HepG2 (cell line): ENCODE results near the gene CAPN15. TPM values are rescaled to one million over a fixed set of nuclear protein-coding genes. Genes with fewer than 3 reads are reported as not detected.
A peak's percentile ranks its signal among the peaks of the same experiment; 100 is the strongest.

Experiments used
- AKAP8 ChIP-seq: sonication (generic); formaldehyde crosslinking; IDR thresholded peaks from 2 replicates; pipeline ENCODE4 v1.5.1; 2020; ENCODE audit warnings: mild to moderate bottlenecking, missing genetic modification reagents
- ETV5 ChIP-seq: IDR thresholded peaks from 2 replicates; pipeline ENCODE4 v1.6.1; 2018; ENCODE audit warnings: missing biosample characterization, missing genetic modification reagents, inconsistent platforms, borderline replicate concordance
- FIP1L1 ChIP-seq: fragments of 200-400 bp; formaldehyde crosslinking; IDR thresholded peaks from 2 replicates; pipeline ENCODE4 v1.6.1; 2018; ENCODE audit warnings: low read depth, mild to moderate bottlenecking, low read length, moderate library complexity, borderline replicate concordance; ENCODE audit not compliant: insufficient read depth
- HBP1 ChIP-seq: IDR thresholded peaks from 2 replicates; pipeline ENCODE4 v1.6.1; 2016; ENCODE audit warnings: low read depth, control low read depth
- HDAC2 ChIP-seq: sonication (generic); formaldehyde crosslinking; IDR thresholded peaks from 2 replicates; pipeline ENCODE4 v1.4.0; 2020; ENCODE audit warnings: missing genetic modification reagents
- KDM6A ChIP-seq: IDR thresholded peaks from 2 replicates; pipeline ENCODE4 v1.6.1; 2016; ENCODE audit warnings: low read depth
- KMT2A ChIP-seq: sonication (generic); formaldehyde crosslinking; IDR thresholded peaks from 2 replicates; pipeline ENCODE4 v1.4.0; 2020; ENCODE audit warnings: missing genetic modification reagents
- NAIF1 ChIP-seq: sonication (generic); formaldehyde crosslinking; IDR thresholded peaks from 2 replicates; pipeline ENCODE4 v1.5.0; 2020; ENCODE audit warnings: mild to moderate bottlenecking, missing genetic modification reagents, borderline replicate concordance
- RAD51 ChIP-seq: fragments of 450-650 bp; IDR thresholded peaks from 2 replicates; pipeline ENCODE4 v1.6.1; 2016; ENCODE audit warnings: borderline replicate concordance
- RFXAP ChIP-seq: sonication (generic); formaldehyde crosslinking; IDR thresholded peaks from 2 replicates; pipeline ENCODE4 v1.4.0; 2020; ENCODE audit warnings: missing genetic modification reagents, borderline replicate concordance
- SP5 ChIP-seq: IDR thresholded peaks from 2 replicates; pipeline ENCODE4 v1.6.1; 2016; ENCODE audit warnings: low read depth, borderline replicate concordance
- ZNF431 ChIP-seq: sonication (generic); formaldehyde crosslinking; IDR thresholded peaks from 2 replicates; pipeline ENCODE4 v1.9.0; 2022; ENCODE audit warnings: missing genetic modification reagents, low read depth, mild to moderate bottlenecking, borderline replicate concordance
- ZNF569 ChIP-seq: sonication (generic); formaldehyde crosslinking; IDR thresholded peaks from 2 replicates; pipeline ENCODE4 v1.5.0; 2020; ENCODE audit warnings: mild to moderate bottlenecking, missing genetic modification reagents, moderate library complexity, borderline replicate concordance
- ZNF616 ChIP-seq: sonication (generic); formaldehyde crosslinking; IDR thresholded peaks from 2 replicates; pipeline ENCODE4 v1.5.0; 2020; ENCODE audit warnings: low read depth, mild to moderate bottlenecking, missing genetic modification reagents
- ZNF788 ChIP-seq: sonication (generic); formaldehyde crosslinking; IDR thresholded peaks from 2 replicates; pipeline ENCODE4 v1.5.0; 2020; ENCODE audit warnings: mild to moderate bottlenecking, missing genetic modification reagents, borderline replicate concordance
- ZNF850 ChIP-seq: sonication (generic); formaldehyde crosslinking; conservative IDR thresholded peaks from 2 replicates; pipeline ENCODE4 v1.9.0; 2021; ENCODE audit warnings: mild to moderate bottlenecking, missing genetic modification reagents
- polyA plus RNA-seq, 8 experiments: library from polyadenylated mRNA; depleted of rRNA in 3 of 8; stranded (reverse) in 7 of 8; unstranded in 1 of 8; fragments of >200 nt; fragmentation: Illumina TruSeq in 4 of 8; extraction: Trizol in 4 of 8; gene quantifications; 2 replicates each; pipeline versions ENCODE4 v1.2.1 to v1.2.3, GENCODE V29; 2011 to 2016; ENCODE audit warnings: low read depth in 4 of 8, missing spikeins in 1 of 8, mixed read lengths in 1 of 8; ENCODE audit not compliant: insufficient read depth in 1 of 8
- total RNA-seq, 5 experiments: library from RNA; depleted of rRNA; stranded (reverse); fragments of >200 nt; fragmentation: Illumina TruSeq; extraction: Trizol; gene quantifications; 2 replicates each; pipeline ENCODE4 v1.2.3, GENCODE V29; 2016; ENCODE audit warnings: low read depth in 1 of 5
- TF ChIP-seq, protein P1 (sequence below): sonication (generic); formaldehyde crosslinking; IDR thresholded peaks from 2 replicates; pipeline ENCODE4 v1.4.0; 2020; ENCODE audit warnings: missing genetic modification reagents
- TF ChIP-seq, protein P2 (sequence below), 2 experiments: sonication (generic) in 1 of 2; formaldehyde crosslinking in 1 of 2; IDR thresholded peaks; 2 replicates each; pipeline versions ENCODE4 v1.5.1 to v1.6.1; 2011 to 2020; ENCODE audit warnings: borderline replicate concordance in 1 of 2, low read depth in 1 of 2, low read length in 1 of 2, mild to moderate bottlenecking in 1 of 2, missing genetic modification reagents in 1 of 2, moderate library complexity in 1 of 2
- TF ChIP-seq, protein P3 (sequence below): IDR thresholded peaks from 2 replicates; pipeline ENCODE4 v1.4.0; 2020; ENCODE audit warnings: mild to moderate bottlenecking, missing genetic modification reagents

Gene CAPN15
- total and polyA plus RNA-seq, 2 of the 13 experiments (the other 11 are each of a cell fraction or from before 2014, with no cell fraction given): 14.9 to 24.5 TPM

- TF ChIP-seq, protein P1, sequence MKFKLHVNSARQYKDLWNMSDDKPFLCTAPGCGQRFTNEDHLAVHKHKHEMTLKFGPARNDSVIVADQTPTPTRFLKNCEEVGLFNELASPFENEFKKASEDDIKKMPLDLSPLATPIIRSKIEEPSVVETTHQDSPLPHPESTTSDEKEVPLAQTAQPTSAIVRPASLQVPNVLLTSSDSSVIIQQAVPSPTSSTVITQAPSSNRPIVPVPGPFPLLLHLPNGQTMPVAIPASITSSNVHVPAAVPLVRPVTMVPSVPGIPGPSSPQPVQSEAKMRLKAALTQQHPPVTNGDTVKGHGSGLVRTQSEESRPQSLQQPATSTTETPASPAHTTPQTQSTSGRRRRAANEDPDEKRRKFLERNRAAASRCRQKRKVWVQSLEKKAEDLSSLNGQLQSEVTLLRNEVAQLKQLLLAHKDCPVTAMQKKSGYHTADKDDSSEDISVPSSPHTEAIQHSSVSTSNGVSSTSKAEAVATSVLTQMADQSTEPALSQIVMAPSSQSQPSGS (CRISPR knock-in tag): peak; percentile 89
- TF ChIP-seq, protein P2, sequence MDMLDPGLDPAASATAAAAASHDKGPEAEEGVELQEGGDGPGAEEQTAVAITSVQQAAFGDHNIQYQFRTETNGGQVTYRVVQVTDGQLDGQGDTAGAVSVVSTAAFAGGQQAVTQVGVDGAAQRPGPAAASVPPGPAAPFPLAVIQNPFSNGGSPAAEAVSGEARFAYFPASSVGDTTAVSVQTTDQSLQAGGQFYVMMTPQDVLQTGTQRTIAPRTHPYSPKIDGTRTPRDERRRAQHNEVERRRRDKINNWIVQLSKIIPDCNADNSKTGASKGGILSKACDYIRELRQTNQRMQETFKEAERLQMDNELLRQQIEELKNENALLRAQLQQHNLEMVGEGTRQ (IDR thresholded peaks at IDR 0.05; ENCODE audit: low read depth, low read length): no peak
- TF ChIP-seq, protein P2 (CRISPR knock-in tag; IDR thresholded peaks at IDR 0.05; ENCODE audit: borderline replicate concordance): peak; percentile 35; the same call in 1 of the 2 replicates
- TF ChIP-seq ZNF616 (CRISPR knock-in tag) (no peak; the same call in 1 of the 2 replicates), ZNF788 (CRISPR knock-in tag) (peak; percentile 95; the same call in 1 of the 2 replicates), HBP1 (CRISPR knock-in tag) (peak; percentile 87; the same call in 1 of the 2 replicates), SP5 (CRISPR knock-in tag) (peak; percentile 74), KMT2A (CRISPR knock-in tag) (peak; percentile 82), ZNF569 (CRISPR knock-in tag) (0 out of 2 replicates have a peak, but pooled peaks have one; percentile 73), FIP1L1 (no peak), RAD51 (no peak), AKAP8 (CRISPR knock-in tag) (peak; percentile 82; the same call in 1 of the 2 replicates), ZNF850 (no peak), ETV5 (CRISPR knock-in tag) (peak; percentile 100), KDM6A (peak; percentile 98), NAIF1 (CRISPR knock-in tag) (0 out of 2 replicates have a peak, but pooled peaks have one; percentile 34), HDAC2 (CRISPR knock-in tag) (peak; percentile 99), RFXAP (CRISPR knock-in tag) (no peak), ZNF431 (CRISPR knock-in tag) (peak; percentile 96)
- TF ChIP-seq, protein P3, sequence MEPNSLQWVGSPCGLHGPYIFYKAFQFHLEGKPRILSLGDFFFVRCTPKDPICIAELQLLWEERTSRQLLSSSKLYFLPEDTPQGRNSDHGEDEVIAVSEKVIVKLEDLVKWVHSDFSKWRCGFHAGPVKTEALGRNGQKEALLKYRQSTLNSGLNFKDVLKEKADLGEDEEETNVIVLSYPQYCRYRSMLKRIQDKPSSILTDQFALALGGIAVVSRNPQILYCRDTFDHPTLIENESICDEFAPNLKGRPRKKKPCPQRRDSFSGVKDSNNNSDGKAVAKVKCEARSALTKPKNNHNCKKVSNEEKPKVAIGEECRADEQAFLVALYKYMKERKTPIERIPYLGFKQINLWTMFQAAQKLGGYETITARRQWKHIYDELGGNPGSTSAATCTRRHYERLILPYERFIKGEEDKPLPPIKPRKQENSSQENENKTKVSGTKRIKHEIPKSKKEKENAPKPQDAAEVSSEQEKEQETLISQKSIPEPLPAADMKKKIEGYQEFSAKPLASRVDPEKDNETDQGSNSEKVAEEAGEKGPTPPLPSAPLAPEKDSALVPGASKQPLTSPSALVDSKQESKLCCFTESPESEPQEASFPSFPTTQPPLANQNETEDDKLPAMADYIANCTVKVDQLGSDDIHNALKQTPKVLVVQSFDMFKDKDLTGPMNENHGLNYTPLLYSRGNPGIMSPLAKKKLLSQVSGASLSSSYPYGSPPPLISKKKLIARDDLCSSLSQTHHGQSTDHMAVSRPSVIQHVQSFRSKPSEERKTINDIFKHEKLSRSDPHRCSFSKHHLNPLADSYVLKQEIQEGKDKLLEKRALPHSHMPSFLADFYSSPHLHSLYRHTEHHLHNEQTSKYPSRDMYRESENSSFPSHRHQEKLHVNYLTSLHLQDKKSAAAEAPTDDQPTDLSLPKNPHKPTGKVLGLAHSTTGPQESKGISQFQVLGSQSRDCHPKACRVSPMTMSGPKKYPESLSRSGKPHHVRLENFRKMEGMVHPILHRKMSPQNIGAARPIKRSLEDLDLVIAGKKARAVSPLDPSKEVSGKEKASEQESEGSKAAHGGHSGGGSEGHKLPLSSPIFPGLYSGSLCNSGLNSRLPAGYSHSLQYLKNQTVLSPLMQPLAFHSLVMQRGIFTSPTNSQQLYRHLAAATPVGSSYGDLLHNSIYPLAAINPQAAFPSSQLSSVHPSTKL: peak; percentile 84
These were observed 18.4 kb upstream of the CAPN15 start (continued) for GRCh38 chr16:508884-509736.
